OCI-LY1 (cell line): ENCODE results near the gene NECAP2.
"Not testable (repeated sequence)": the region's sequence is repeated elsewhere in the genome, so short reads cannot be mapped to it uniquely, and the experiment has no call there.

Experiments
- EZH2 ChIP-seq: fragments of 200-600 bp; sonication (generic), shearing (Covaris generic); IDR thresholded peaks from 2 replicates; pipeline ENCODE4 v1.8.0; 2017; ENCODE audit warnings: borderline replicate concordance, mixed run types, mild to moderate bottlenecking, antibody characterized with exemption, low read length, moderate library complexity, mixed read lengths
- TF ChIP-seq, protein P1 (sequence below): fragments of 200-600 bp; sonication (generic), shearing (Covaris generic); IDR thresholded peaks from 2 replicates; pipeline ENCODE4 v1.5.1; 2017; ENCODE audit warnings: mild to moderate bottlenecking, antibody characterized with exemption, low read length, moderate library complexity, mixed read lengths

GRCh38 chr1:16505870-16506269 is 65.3 kb downstream of the NECAP2 start:
- TF ChIP-seq, protein P1, sequence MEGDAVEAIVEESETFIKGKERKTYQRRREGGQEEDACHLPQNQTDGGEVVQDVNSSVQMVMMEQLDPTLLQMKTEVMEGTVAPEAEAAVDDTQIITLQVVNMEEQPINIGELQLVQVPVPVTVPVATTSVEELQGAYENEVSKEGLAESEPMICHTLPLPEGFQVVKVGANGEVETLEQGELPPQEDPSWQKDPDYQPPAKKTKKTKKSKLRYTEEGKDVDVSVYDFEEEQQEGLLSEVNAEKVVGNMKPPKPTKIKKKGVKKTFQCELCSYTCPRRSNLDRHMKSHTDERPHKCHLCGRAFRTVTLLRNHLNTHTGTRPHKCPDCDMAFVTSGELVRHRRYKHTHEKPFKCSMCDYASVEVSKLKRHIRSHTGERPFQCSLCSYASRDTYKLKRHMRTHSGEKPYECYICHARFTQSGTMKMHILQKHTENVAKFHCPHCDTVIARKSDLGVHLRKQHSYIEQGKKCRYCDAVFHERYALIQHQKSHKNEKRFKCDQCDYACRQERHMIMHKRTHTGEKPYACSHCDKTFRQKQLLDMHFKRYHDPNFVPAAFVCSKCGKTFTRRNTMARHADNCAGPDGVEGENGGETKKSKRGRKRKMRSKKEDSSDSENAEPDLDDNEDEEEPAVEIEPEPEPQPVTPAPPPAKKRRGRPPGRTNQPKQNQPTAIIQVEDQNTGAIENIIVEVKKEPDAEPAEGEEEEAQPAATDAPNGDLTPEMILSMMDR = not testable (repeated sequence)
- TF ChIP-seq EZH2 = not testable (repeated sequence)
